ENCODE results near the gene RUNX2. TPM values are rescaled to one million over a fixed set of nuclear protein-coding genes. Genes with fewer than 3 reads are reported as not detected.

The RUNX2 gene
- total RNA-seq, 4 donors from 2014 or later: 1.4 to 3.6 (median 2.3) TPM

DNA sequence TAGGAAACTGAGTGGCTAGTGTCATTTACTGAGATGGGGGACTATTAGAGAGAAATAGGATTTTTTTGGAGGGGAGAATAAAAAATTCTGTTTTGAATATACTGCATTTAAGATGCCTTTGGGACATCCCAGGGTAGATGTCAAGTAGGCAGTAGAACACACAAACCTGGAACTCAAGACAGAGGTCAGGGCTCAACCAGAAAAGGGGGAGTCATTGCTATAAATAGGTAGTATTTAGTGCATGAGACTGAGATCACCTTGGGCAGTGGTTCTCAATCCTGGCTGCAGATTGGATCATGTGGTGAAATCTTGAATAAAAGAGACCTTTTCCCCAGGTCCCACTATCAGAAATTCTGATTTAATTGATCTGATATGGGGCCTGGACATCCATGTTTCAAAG is 160.1 kb downstream of the RUNX2 start:
- Histone ChIP-seq H3K9me3 (no peaks in the 10 kb centered on the region), H3K27me3 (peaks cover 0 to 8% (median 0%) of the 10 kb centered on the region in 4 donors), H3K4me1 (no peaks in the 10 kb centered on the region), H3K4me3 (no peak overlapping the region), H3K36me3 (no peaks in the 10 kb centered on the region), H3K27ac (no peak overlapping the region)
- no peak for DNase-seq
- no peak for TF ChIP-seq POLR2A (IDR thresholded peaks at IDR 0.05)
- TF ChIP-seq, protein P1, sequence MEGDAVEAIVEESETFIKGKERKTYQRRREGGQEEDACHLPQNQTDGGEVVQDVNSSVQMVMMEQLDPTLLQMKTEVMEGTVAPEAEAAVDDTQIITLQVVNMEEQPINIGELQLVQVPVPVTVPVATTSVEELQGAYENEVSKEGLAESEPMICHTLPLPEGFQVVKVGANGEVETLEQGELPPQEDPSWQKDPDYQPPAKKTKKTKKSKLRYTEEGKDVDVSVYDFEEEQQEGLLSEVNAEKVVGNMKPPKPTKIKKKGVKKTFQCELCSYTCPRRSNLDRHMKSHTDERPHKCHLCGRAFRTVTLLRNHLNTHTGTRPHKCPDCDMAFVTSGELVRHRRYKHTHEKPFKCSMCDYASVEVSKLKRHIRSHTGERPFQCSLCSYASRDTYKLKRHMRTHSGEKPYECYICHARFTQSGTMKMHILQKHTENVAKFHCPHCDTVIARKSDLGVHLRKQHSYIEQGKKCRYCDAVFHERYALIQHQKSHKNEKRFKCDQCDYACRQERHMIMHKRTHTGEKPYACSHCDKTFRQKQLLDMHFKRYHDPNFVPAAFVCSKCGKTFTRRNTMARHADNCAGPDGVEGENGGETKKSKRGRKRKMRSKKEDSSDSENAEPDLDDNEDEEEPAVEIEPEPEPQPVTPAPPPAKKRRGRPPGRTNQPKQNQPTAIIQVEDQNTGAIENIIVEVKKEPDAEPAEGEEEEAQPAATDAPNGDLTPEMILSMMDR (IDR thresholded peaks at IDR 0.05): no peak
- intact Hi-C loops (cut with DNase I): no loop called here

DNA sequence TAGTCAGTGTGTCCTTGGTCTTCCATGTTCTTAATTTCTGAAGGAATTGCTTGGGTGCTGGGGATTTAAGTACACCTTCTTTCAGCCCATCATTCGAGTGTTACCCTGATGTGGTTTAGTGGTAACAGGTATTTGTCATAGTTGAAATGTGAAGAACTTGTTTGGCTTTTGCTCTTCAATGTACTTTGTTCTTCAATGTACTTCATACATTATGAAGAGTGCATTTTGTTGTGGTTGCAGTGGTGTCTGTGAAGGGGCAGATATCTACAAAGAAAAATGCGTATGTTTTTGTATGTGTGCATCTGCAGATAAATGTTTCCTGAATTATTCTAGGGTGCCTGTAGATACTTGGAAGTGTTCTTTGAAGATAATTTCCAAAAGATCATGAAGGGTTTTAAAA is 160.8 kb downstream of the RUNX2 start:
- H3K4me3 ChIP-seq: no peak overlapping the region
- intact Hi-C loops (cut with DNase I): no loop called here
- H3K9me3 ChIP-seq: no peaks in the 10 kb centered on the region
- no peaks in the 10 kb centered on the region for H3K36me3 ChIP-seq
- H3K27ac ChIP-seq: no peak overlapping the region
- no peaks in the 10 kb centered on the region for H3K4me1 ChIP-seq
- H3K27me3 ChIP-seq: peaks cover 0 to 2% (median 0%) of the 10 kb centered on the region in 4 donors
- TF ChIP-seq, protein P1 (IDR thresholded peaks at IDR 0.05): no peak
- TF ChIP-seq POLR2A (IDR thresholded peaks at IDR 0.05): no peak
- WGBS, 2 donors: 82 to 89% methylated on average over 2 of the region's 2 CpGs
- no peak for DNase-seq

DNA sequence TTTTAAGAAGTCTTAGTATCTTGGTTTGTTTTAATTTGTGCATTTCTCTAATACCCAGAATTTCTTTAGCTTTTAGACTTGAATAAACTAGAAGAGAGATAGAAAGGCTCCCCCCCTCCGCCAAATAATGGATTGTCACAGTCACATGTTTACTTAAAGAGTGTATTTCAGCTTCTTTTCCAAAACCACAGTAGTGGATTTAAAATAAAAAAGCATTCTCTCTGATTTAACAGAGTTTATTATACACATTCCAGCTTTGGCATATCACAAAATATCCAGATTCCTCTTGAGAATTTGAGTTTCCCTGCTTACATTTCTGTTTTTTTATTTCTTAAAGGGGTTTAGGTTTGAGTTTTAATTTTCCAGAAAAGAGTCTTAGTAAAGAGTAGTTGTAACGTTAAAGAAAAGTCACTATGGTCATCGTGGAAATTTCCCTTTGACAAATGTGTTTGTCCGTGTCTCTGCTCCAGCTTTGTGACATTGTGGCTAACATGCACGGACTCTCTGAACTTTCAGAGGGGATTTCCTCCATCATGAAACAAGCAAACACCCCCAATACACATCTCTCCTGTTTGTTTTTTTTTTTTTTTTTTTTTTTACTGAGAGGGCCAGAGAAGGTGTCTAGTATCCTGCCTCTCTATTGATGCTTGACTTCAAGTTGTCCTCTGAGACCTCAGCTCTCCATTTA is 163.1 kb downstream of the RUNX2 start:
- intact Hi-C loops (cut with DNase I): no loop called here
- Histone ChIP-seq H3K27ac (no peak overlapping the region), H3K9me3 (no peaks in the 10 kb centered on the region), H3K27me3 (no peaks in the 10 kb centered on the region), H3K4me1 (no peaks in the 10 kb centered on the region), H3K36me3 (no peaks in the 10 kb centered on the region), H3K4me3 (no peak overlapping the region)
- 72 to 77% methylated on average over 5 of the region's 5 CpGs for WGBS, 2 donors
- TF ChIP-seq, protein P1 (IDR thresholded peaks at IDR 0.05): no peak
- no peak for TF ChIP-seq POLR2A (IDR thresholded peaks at IDR 0.05)
- DNase-seq: no peak

DNA sequence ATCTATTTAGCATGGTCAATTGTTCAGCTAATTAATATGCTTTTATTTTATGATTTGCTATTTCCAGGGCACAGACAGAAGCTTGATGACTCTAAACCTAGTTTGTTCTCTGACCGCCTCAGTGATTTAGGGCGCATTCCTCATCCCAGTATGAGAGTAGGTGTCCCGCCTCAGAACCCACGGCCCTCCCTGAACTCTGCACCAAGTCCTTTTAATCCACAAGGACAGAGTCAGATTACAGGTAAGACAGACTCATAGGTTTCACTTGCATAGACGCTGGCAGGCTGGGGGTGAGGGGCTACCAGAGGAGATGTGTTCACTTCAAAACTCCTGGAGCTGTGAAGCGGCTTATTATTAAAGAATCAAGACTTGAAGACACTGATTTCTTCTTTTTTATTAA is 163.7 kb downstream of the RUNX2 start:
- H3K4me3 ChIP-seq: no peak overlapping the region
- no peaks in the 10 kb centered on the region for H3K4me1 ChIP-seq
- intact Hi-C loops (cut with DNase I): no loop called here
- no peaks in the 10 kb centered on the region for H3K36me3 ChIP-seq
- H3K27ac ChIP-seq: no peak overlapping the region
- 91 to 95% methylated on average over 6 of the region's 6 CpGs for WGBS, 2 donors
- no peaks in the 10 kb centered on the region for H3K27me3 ChIP-seq
- DNase-seq: no peak
- TF ChIP-seq, protein P1 (IDR thresholded peaks at IDR 0.05): no peak
- TF ChIP-seq POLR2A (IDR thresholded peaks at IDR 0.05): no peak
- H3K9me3 ChIP-seq: no peaks in the 10 kb centered on the region

DNA sequence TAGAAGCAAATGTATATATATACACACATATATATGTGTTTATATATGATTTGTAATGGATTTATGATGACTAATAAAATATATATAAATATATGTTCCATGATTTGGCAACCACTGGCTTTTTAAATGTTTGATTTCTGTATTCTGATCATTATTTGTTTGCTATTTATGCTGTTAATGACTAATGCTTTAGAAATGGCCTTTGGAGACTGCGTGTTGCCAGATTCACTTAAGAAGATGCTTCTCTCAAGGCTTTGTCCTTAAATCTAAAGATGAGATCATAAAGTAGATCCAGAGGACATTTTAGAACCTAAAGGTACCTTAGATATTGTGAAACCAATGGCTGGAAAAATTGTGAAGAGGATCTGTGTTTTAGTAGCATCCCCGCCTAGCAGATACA is 165.6 kb downstream of the RUNX2 start:
- Histone ChIP-seq H3K27ac (no peak overlapping the region), H3K27me3 (no peaks in the 10 kb centered on the region), H3K4me1 (no peaks in the 10 kb centered on the region), H3K36me3 (no peaks in the 10 kb centered on the region), H3K4me3 (no peak overlapping the region), H3K9me3 (no peaks in the 10 kb centered on the region)
- DNase-seq: no peak
- intact Hi-C loops (cut with DNase I): no loop called here
- TF ChIP-seq, protein P1 (IDR thresholded peaks at IDR 0.05): no peak
- TF ChIP-seq POLR2A (IDR thresholded peaks at IDR 0.05): no peak
- 94 to 97% methylated on average over 2 of the region's 2 CpGs for WGBS, 2 donors

Data from esophagus squamous epithelium (tissue), 5 donors.